ENCODE data around the gene TFAP2C. TPM values are rescaled to one million over a fixed set of nuclear protein-coding genes. Genes with fewer than 3 reads are reported as not detected.

Gene TFAP2C
- total RNA-seq, 4 donors from 2014 or later = 1.1 to 6.0 TPM; not detected in 2

GRCh38 chr20:56631318-56631989, 2.3 kb downstream of the TFAP2C start:
- TF ChIP-seq CTCF (IDR thresholded peaks at IDR 0.05) (no peak), POLR2A (IDR thresholded peaks at IDR 0.05) (no peak)
- intact Hi-C loops (cut with DNase I; ENCODE audit: low total_unique reads) = no loop called here
- Histone ChIP-seq H3K36me3 (no peaks in the 10 kb centered on the region), H3K4me3 (no peak overlapping the region), H3K27ac (peak overlapping the region in 1 of 2 donors; percentile 58), H3K9me3 (no peaks in the 10 kb centered on the region), H3K4me1 (peaks cover 0 to 17% of the 10 kb centered on the region in 2 donors), H3K27me3 (peaks cover 7 to 19% of the 10 kb centered on the region in 2 donors)
- DNase-seq = no peak

- Histone ChIP-seq H3K9me3 (no peaks in the 10 kb centered on the region), H3K4me3 (no peak overlapping the region), H3K27me3 (peaks cover 7 to 14% of the 10 kb centered on the region in 2 donors), H3K27ac (no peak overlapping the region), H3K36me3 (no peaks in the 10 kb centered on the region), H3K4me1 (peaks cover 0 to 17% of the 10 kb centered on the region in 2 donors)
- intact Hi-C loops (cut with DNase I; ENCODE audit: low total_unique reads) = no loop called here
- DNase-seq = no peak
- no peak for TF ChIP-seq CTCF (IDR thresholded peaks at IDR 0.05)
Measured at GRCh38 chr20:56631990-56632327, 2.9 kb downstream of the TFAP2C start.

DNA sequence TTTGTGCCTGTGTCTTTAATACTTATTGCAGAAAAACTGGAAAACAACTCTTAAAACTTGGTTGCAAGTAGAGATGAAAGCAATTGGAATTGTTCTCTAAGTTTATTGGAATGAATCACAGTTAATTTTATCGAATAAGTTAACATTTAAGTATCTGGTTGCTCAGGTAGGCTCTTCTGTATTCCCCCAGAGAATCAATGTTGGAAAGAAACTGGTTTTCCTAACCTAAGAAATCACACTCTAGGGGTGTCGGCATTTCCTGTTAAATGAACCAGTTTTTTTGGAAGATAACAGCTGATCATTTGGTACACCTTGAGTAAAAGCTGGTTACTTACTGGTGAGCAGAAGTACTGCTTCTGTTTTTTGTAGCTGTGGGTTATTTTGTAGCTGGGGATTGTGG, 5.2 kb downstream of the TFAP2C start:
- H3K27ac ChIP-seq = no peak overlapping the region
- H3K4me3 ChIP-seq = no peak overlapping the region

GRCh38 chr20:56634735-56635385, 5.8 kb downstream of the TFAP2C start:
- H3K27me3 ChIP-seq = peaks cover 0 to 7% of the 10 kb centered on the region in 2 donors
- H3K27ac ChIP-seq = no peak overlapping the region
- H3K36me3 ChIP-seq = no peaks in the 10 kb centered on the region
- intact Hi-C loops (cut with DNase I; ENCODE audit: low total_unique reads) = no loop called here
- no peaks in the 10 kb centered on the region for H3K9me3 ChIP-seq
- peaks cover 0 to 5% of the 10 kb centered on the region in 2 donors for H3K4me1 ChIP-seq
- no peak for DNase-seq
- no peak for TF ChIP-seq CTCF (IDR thresholded peaks at IDR 0.05)
- no peak overlapping the region for H3K4me3 ChIP-seq

More for the DNA sequence above, 5.2 kb downstream of the TFAP2C start:
- no peak for DNase-seq
- H3K4me1 ChIP-seq = peaks cover 0 to 10% of the 10 kb centered on the region in 2 donors
- TF ChIP-seq POLR2A (IDR thresholded peaks at IDR 0.05) (no peak), CTCF (IDR thresholded peaks at IDR 0.05) (no peak)
- intact Hi-C loops (cut with DNase I; ENCODE audit: low total_unique reads) = no loop called here
- no peaks in the 10 kb centered on the region for H3K36me3 ChIP-seq
- peaks cover 0 to 7% of the 10 kb centered on the region in 2 donors for H3K27me3 ChIP-seq
- no peaks in the 10 kb centered on the region for H3K9me3 ChIP-seq

DNA sequence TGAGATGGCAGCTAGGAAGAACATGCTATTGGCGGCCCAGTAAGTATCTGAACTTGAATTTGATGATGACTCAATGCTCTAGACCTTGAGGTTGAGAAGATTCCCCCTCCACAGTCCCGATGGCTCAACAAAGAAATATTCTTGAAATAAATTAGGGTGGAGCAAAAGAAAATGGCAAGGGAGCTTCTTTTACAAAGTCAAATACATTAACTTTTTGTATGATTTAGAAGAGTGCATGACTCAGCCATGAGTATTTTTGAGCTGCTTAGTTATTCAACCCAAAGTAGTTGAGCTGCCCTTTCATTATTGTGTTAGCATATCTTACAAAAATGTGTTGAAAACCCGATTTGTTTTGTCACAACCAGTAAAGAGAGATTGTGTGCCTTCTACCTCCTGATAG, 7.6 kb downstream of the TFAP2C start:
- H3K36me3 ChIP-seq = no peaks in the 10 kb centered on the region
- no peaks in the 10 kb centered on the region for H3K4me1 ChIP-seq
- no peak overlapping the region for H3K27ac ChIP-seq
- H3K4me3 ChIP-seq = no peak overlapping the region
- TF ChIP-seq POLR2A (IDR thresholded peaks at IDR 0.05) (no peak), CTCF (IDR thresholded peaks at IDR 0.05) (no peak)
- intact Hi-C loops (cut with DNase I; ENCODE audit: low total_unique reads) = no loop called here
- H3K9me3 ChIP-seq = no peaks in the 10 kb centered on the region
- no peaks in the 10 kb centered on the region for H3K27me3 ChIP-seq
- no peak for DNase-seq
